NCI-H526 treated with DMSO at 0.1 percent for 48 hours (cell line): Measurements from ENCODE around the gene CST5.
"Not testable (repeated sequence)": the region's sequence is repeated elsewhere in the genome, so short reads cannot be mapped to it uniquely, and the experiment has no call there.

ENCODE experiments used
- DNase-seq: peaks from one replicate; lab custom pipeline; 2025; lab: John Stamatoyannopoulos, UW

Gene CST5

DNA sequence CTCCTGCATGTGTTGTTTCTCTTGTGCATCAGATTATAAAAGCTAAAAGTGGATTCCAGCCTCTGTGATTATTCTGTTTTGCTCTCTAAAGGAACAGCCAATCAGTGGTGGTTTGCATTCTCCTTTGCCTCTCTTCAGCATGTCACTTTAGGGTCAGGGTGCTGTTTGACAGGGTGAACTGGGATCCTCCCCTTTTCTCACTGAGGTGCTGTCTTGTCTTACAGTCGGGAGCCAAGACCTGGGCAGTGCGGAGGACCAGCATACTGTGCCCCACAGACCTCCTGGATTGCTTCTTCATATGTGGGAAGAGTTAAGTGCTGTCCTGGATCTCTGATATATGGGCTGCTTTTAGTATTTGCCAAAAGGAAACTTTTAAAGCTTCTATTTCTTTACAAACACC is 37.9 kb downstream of the CST5 start:
- DNase-seq, result no peak

DNA sequence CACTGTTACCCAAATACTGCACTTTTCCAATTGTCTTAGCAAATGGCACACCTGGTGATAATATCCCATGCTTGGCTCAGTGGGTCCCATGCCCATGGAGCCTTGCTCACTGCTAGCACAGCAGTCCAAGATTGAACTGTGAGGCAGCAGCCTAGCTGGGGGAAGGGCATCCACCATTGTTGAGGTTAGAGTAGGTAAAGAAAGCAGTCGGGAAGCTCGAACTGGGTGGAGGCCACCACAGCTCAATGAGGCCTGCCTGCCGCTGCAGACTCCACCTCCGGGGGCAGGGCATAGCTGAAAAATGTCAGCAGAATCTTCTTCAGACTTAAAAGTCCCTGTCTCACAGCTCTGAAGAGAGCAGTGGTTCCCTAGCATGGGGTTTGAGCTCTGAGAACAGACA is 43.8 kb downstream of the CST5 start:
- DNase-seq, result no peak

DNA sequence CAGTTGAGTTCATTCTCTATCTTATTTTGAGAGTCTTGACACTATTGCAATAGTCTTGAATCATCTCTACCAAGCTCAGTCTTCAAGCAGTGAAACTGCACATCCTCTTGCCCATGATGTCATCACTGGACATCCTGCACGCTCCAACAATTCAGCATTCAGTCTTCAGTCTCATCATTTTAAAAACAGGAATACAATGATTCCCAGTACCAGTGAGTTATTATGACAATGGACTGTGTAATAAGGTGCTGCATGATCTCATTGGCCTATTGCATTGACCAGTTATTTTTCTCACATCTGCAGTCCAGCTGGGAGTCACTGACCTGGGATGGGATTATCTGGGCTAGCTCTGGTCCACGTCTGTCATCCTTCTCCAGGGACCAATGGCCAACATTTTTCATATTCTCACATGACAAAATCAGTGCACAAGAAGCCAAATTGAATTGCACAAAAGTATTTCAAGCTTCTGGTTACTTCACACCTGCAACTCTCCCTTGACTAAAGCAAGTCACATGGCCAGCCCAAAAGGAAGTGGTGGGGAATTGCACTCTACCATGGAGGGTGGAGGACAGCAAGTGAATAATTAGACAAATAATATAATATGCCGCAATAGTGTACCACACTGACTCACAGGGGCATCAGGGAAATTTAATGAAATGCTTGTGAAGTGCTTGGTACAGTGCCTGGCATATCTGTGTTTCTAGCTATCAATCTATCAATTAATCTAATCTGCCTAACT is 46.6 kb downstream of the CST5 start:
- DNase-seq, result no peak

DNA sequence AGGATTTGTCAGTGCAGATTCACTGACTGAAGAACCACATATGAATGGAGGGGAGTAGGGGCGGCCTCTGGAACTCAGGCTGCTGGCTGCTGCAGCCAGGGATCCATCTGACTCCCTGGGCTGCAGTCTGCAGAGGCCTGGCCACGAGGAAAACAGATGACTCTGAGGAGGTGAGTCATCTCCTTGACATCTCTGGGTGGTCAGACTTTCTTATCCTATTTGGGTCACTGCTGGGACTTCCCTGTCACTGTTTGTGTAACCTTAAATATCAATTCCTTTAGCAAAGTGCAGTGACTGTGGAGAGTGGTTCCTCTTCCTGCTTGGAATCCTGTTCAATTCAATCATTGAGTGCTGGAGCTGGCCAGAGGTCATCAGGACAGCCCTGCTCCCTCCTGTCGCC is 47.6 kb downstream of the CST5 start:
- DNase-seq, result not testable (repeated sequence)

DNA sequence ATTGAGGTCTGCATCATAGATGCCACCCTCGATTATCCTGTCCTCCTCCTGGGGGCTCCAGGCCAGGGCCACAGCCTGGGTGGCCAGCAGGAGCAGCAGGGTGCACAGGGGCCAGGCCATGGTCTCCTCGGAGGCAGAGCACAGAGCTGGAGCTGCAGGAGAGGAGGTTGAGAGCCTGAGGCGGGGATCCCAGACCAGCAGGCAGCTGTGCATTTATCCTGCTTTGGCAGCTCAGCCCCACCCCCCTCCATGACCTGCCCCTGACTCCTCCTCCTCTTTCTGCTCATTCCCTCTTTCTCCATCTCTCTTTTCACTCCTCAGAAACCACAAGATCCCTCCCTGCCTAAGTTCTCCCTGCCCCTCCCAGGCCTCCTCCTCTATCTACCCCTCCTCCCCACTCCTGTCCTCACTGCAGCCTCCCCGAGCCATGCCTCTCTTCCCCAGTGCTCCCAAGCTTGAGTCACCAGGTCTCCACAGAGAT is 53.0 kb downstream of the CST5 start, which contains the start of gene CST2:
Gene CST2, minus strand, starts transcription at position 189 of the 481 bp plus-strand sequence. Its CDS starts 69 bp downstream, at position 120.
- DNase-seq, result no peak
